ENCODE data around the gene CAP2.

GRCh38 chr6:17390276-17390675 lies 3.1 kb upstream of the CAP2 start:
- TF ChIP-seq POLR2A (IDR thresholded peaks at IDR 0.05; ENCODE audit: low read length) (no peak), GATA1 (IDR thresholded peaks at IDR 0.05; ENCODE audit: low read depth, low read length) (no peak)

Data from erythroblast (primary cell).